ENCODE results near the gene RGL3.

DNA sequence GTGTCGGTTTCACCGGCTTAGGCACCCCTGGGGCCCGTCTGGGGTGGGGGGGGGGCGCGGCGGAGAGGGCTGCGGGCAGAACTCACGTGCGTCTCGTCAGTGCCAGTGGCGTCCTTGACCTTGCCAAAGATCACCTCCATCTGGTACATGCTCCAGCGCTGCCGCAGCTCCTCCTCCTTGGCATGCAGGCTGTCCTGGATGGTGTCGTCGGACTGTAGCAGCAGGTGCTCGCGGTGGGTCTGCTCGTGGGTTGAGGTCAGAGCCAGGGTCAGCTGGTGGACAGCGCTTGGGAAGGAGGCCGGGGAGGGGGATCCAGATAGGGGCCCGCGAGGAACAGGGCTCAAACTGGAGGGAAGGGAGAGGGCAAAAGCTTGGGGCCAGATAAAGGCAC lies 4.7 kb upstream of the RGL3 start:
- TF ChIP-seq ZFX (IDR thresholded peaks at IDR 0.05): no peak
- TF ChIP-seq, protein P1, sequence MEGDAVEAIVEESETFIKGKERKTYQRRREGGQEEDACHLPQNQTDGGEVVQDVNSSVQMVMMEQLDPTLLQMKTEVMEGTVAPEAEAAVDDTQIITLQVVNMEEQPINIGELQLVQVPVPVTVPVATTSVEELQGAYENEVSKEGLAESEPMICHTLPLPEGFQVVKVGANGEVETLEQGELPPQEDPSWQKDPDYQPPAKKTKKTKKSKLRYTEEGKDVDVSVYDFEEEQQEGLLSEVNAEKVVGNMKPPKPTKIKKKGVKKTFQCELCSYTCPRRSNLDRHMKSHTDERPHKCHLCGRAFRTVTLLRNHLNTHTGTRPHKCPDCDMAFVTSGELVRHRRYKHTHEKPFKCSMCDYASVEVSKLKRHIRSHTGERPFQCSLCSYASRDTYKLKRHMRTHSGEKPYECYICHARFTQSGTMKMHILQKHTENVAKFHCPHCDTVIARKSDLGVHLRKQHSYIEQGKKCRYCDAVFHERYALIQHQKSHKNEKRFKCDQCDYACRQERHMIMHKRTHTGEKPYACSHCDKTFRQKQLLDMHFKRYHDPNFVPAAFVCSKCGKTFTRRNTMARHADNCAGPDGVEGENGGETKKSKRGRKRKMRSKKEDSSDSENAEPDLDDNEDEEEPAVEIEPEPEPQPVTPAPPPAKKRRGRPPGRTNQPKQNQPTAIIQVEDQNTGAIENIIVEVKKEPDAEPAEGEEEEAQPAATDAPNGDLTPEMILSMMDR (conservative IDR thresholded peaks at IDR 0.05): no peak

Measured in C4-2B (cell line).